ENCODE results near the gene SULF2.

SULF2 gene

GRCh38 chr20:47735412-47736400, 49.6 kb downstream of the SULF2 start:
- DNase-seq = no peak

- no peak for DNase-seq
Measured at GRCh38 chr20:47734870-47735269, 50.4 kb downstream of the SULF2 start.

GRCh38 chr20:47733892-47734291, 51.4 kb downstream of the SULF2 start:
- no peak for DNase-seq

GRCh38 chr20:47730744-47731143, 54.5 kb downstream of the SULF2 start:
- no peak for DNase-seq

GRCh38 chr20:47729472-47729871, 55.8 kb downstream of the SULF2 start:
- DNase-seq = no peak

GRCh38 chr20:47727909-47728361, 57.3 kb downstream of the SULF2 start:
- no peak for DNase-seq

GRCh38 chr20:47727170-47727880, 58.0 kb downstream of the SULF2 start:
- DNase-seq = no peak

- no peak for DNase-seq
Measured at GRCh38 chr20:47726632-47727031, 58.6 kb downstream of the SULF2 start.

- DNase-seq = no peak
Measured at GRCh38 chr20:47725248-47725973, 59.9 kb downstream of the SULF2 start.

GRCh38 chr20:47724910-47725247, 60.4 kb downstream of the SULF2 start:
- DNase-seq = no peak

- DNase-seq = no peak
Measured at GRCh38 chr20:47724396-47724795, 60.9 kb downstream of the SULF2 start.

GRCh38 chr20:47723322-47723721, 62.0 kb downstream of the SULF2 start:
- DNase-seq = no peak

GRCh38 chr20:47720636-47721427, 64.4 kb downstream of the SULF2 start:
- DNase-seq = no peak

GRCh38 chr20:47719625-47720024, 65.7 kb downstream of the SULF2 start:
- DNase-seq = no peak

- no peak for DNase-seq
Measured at GRCh38 chr20:47719211-47719610, 66.1 kb downstream of the SULF2 start.

GRCh38 chr20:47718398-47718797, 66.9 kb downstream of the SULF2 start:
- DNase-seq = no peak

GRCh38 chr20:47717421-47717820, 67.9 kb downstream of the SULF2 start:
- DNase-seq = no peak

GRCh38 chr20:47713878-47714450, 71.3 kb downstream of the SULF2 start:
- DNase-seq = no peak

- no peak for DNase-seq
Measured at GRCh38 chr20:47713163-47713562, 72.1 kb downstream of the SULF2 start.

GRCh38 chr20:47711046-47711752, 74.1 kb downstream of the SULF2 start:
- no peak for DNase-seq

GRCh38 chr20:47710665-47711045, 74.6 kb downstream of the SULF2 start:
- no peak for DNase-seq
